ENCODE measurements around the gene C1QTNF6. TPM values are rescaled to one million over a fixed set of nuclear protein-coding genes. Genes with fewer than 3 reads are reported as not detected.

The C1QTNF6 gene
- total and polyA plus RNA-seq, 2 of the 4 experiments (the other 2 are of a cell fraction): 1.1 to 10.9 TPM

DNA sequence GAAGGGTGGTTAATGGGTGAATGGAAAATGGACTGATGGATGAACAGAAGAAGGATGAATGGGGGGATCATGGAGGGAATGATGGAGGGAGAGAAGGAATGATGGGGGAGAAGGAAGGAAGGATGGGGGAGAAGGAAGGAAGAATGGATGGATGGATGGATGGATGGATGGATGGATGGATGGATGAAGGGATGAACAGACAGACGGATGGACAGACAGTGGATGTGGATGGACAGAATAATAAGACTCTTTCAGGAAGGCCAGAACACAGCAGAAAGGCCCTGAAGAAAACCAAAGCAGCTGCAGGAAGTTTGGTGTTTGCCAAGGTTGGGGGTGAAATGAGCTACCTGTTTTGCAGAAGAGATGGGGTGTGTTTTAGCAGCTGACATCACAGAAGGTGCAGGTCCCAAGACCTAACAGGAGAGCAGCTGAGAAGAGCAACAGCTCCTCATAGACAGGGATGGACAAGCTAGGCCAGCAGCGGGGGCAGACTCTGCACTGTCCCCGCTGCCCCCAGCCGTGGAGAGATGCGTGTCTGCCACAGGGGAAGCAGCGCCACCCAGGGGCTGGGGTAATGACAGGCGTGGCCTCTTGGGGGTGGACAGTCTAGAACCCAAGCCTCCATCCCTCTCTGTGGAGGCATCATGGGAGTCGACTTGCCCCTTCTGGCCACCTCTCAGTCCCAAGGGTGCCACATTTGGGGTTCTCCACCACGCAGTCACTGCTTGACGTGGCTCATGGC, 17.9 kb downstream of the C1QTNF6 start (continued):
- TF ChIP-seq MXI1 (IDR thresholded peaks at IDR 0.05; ENCODE audit: borderline replicate concordance, low read depth, low read length): no peak

DNA sequence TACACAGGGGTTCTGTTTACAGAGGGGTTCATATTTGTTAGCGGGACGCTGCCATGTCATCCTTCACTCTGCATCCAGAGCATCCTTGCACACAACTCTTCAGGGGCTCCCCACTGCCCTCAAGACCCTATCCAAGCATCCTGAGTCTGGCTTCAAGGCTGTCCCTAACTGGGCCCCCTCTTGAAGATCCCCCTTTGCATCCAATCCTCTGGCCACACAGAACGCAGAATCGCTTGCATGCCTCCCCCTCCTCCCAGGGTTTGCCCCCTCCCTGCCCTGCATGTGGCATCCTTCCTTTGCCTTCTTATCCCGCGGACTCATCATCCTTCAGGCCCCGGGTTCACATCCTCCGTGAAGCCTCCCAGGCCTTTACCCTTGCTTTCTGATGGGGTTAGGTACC, 18.6 kb downstream of the C1QTNF6 start:
- no peaks in the 10 kb centered on the region for H3K9me1 ChIP-seq (ENCODE audit: insufficient read depth, low read length)
- no peak overlapping the region for H4K91ac ChIP-seq (ENCODE audit: insufficient read depth, low read depth, low read length)
- no peaks in the 10 kb centered on the region; the same call in 1 of the 2 replicates for H3K4me1 ChIP-seq (ENCODE audit: control insufficient read depth, insufficient read depth, low read length)
- no peak for TF ChIP-seq CHD1 (IDR thresholded peaks at IDR 0.05; ENCODE audit: low read depth, low read length)
- TF ChIP-seq MAZ (IDR thresholded peaks at IDR 0.05; ENCODE audit: borderline replicate concordance, low read depth, low read length): no peak
- TF ChIP-seq, protein P1, sequence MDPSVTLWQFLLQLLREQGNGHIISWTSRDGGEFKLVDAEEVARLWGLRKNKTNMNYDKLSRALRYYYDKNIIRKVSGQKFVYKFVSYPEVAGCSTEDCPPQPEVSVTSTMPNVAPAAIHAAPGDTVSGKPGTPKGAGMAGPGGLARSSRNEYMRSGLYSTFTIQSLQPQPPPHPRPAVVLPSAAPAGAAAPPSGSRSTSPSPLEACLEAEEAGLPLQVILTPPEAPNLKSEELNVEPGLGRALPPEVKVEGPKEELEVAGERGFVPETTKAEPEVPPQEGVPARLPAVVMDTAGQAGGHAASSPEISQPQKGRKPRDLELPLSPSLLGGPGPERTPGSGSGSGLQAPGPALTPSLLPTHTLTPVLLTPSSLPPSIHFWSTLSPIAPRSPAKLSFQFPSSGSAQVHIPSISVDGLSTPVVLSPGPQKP (IDR thresholded peaks at IDR 0.05; ENCODE audit: borderline replicate concordance, low read depth, low read length): no peak
- no peak for TF ChIP-seq USF2 (IDR thresholded peaks at IDR 0.05; ENCODE audit: low read depth, low read length)
- no peak for TF ChIP-seq RFX5 (IDR thresholded peaks at IDR 0.05; ENCODE audit: low read depth, low read length)
- TF ChIP-seq NFE2L2 (IDR thresholded peaks at IDR 0.05; ENCODE audit: low read depth, low read length): no peak
- no peak for TF ChIP-seq POLR2A (IDR thresholded peaks at IDR 0.05; ENCODE audit: low read depth, low read length)
- no peak for TF ChIP-seq CEBPB (IDR thresholded peaks at IDR 0.05; ENCODE audit: low read depth, low read length)
- TF ChIP-seq MAFK (IDR thresholded peaks at IDR 0.05; ENCODE audit: low read depth, low read length): no peak
- TF ChIP-seq RAD21 (IDR thresholded peaks at IDR 0.05; ENCODE audit: low read length): no peak
- TF ChIP-seq SMC3 (IDR thresholded peaks at IDR 0.05; ENCODE audit: low read depth, low read length): no peak
- BruUV-seq (replicated peaks): no TSS peak
- intact Hi-C loops (cut with micrococcal nuclease): no loop called here
- in situ Hi-C loops (cut with MboI; ENCODE audit: low sequenced_read_pairs): no loop called here
- no peak overlapping the region for H2BK5ac ChIP-seq (ENCODE audit: low read depth, low read length, poor library complexity, severe bottlenecking)
- ATAC-seq (ENCODE audit: low read depth): no peak
- no peak overlapping the region for H3K4me3 ChIP-seq (ENCODE audit: insufficient read depth, low read depth, low read length)
- H2AK5ac ChIP-seq (ENCODE audit: low read depth, low read length): no peak overlapping the region
- H2AFZ ChIP-seq (replicated peaks; ENCODE audit: low read length, poor library complexity): no peak overlapping the region
- no peak for DNase-seq
- no peak overlapping the region for H3K4me2 ChIP-seq (ENCODE audit: low read depth, low read length)
- H3K18ac ChIP-seq (ENCODE audit: low read depth, low read length): no peak overlapping the region
- no peaks in the 10 kb centered on the region for H3K9me3 ChIP-seq (ENCODE audit: control insufficient read depth, insufficient read depth, low read length)
- no peaks in the 10 kb centered on the region for H3K36me3 ChIP-seq (ENCODE audit: control insufficient read depth, insufficient read depth, low read length)
- H2AK9ac ChIP-seq (replicated peaks; ENCODE audit: low read depth, low read length, poor library complexity): no peak overlapping the region
- no peak overlapping the region for H3K14ac ChIP-seq (replicated peaks; ENCODE audit: low read depth, low read length)
- H3K4ac ChIP-seq (ENCODE audit: low read depth, low read length): no peak overlapping the region
- H3K23ac ChIP-seq (ENCODE audit: low read depth, low read length): no peak overlapping the region
- no peak overlapping the region for H4K8ac ChIP-seq (ENCODE audit: low read depth in 2 of 2, low read length in 2 of 2)
- H3K27ac ChIP-seq (ENCODE audit: insufficient read depth, low read length): no peak overlapping the region
- no peaks in the 10 kb centered on the region for H3K79me1 ChIP-seq (ENCODE audit: low read depth in 1 of 2, low read length in 2 of 2)
- H2BK20ac ChIP-seq (ENCODE audit: low read depth, low read length): no peak overlapping the region
- H4K20me1 ChIP-seq (ENCODE audit: insufficient read depth, low read length): no peaks in the 10 kb centered on the region
- no peak overlapping the region for H4K5ac ChIP-seq (ENCODE audit: low read depth, low read length)
- 70% methylated on average over 2 of the region's 8 CpGs; no CpG with 5 or more reads in 1 of the 2 experiments for WGBS, 2 experiments (ENCODE audit: extremely low coverage in 2 of 2, insufficient read length in 1 of 2)
- ChIA-PET POLR2A (ENCODE audit: unreplicated experiment) (no interaction called here), CTCF (no interaction called here)
- H3K56ac ChIP-seq (ENCODE audit: extremely low read depth, insufficient read depth, low read length): no peak overlapping the region
- H2BK120ac ChIP-seq (ENCODE audit: low read depth, low read length): no peak overlapping the region
- H2BK15ac ChIP-seq (ENCODE audit: low read depth, low read length): no peak overlapping the region
- no peak overlapping the region for H3K9ac ChIP-seq (ENCODE audit: low read depth, low read length)
- dilution Hi-C loops (cut with HindIII; ENCODE audit: low sequenced_read_pairs, unreplicated experiment): no loop called here
- H3K27me3 ChIP-seq (ENCODE audit: control insufficient read depth, insufficient read depth, low read length): peaks cover 23% of the 10 kb centered on the region
